Middle frontal gyrus (tissue), 1 donor: ENCODE measurements around the gene LRRC53.

Experiments
- DNase-seq: peaks from one replicate; pipeline ENCODE4 v3.0.0-alpha.2; 2015; ENCODE audit warnings: low spot score; ENCODE audit errors: extremely low spot score

Gene LRRC53

DNA sequence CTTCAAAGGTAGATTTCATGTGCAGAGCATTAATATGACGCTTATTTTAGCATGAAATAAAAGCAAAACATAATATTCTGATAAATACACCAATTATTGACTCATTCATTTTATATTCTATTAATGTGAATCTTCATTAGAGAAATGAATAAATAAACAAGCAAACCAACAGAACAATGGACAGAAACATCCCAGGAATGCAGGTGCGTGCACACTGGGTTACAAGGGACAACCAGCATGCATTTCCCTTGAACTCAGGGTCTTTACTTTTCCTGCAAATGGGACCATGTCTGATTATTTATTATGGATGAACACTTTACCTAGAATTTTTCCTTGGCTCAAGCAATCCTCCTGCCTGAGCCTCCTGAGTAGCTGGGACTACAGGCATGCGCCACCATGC lies 13.5 kb downstream of the LRRC53 start:
- no peak for DNase-seq

GRCh38 chr1:74496669-74497068 lies 15.7 kb downstream of the LRRC53 start:
- no peak for DNase-seq

GRCh38 chr1:74486036-74486435 lies 26.4 kb downstream of the LRRC53 start:
- no peak for DNase-seq

- DNase-seq: no peak
Observed at GRCh38 chr1:74485622-74486021, 26.8 kb downstream of the LRRC53 start.

GRCh38 chr1:74481607-74482006 lies 30.8 kb downstream of the LRRC53 start:
- no peak for DNase-seq

- no peak for DNase-seq
Observed at GRCh38 chr1:74480068-74480467, 32.3 kb downstream of the LRRC53 start.

GRCh38 chr1:74478979-74479378 lies 33.4 kb downstream of the LRRC53 start:
- DNase-seq: no peak

GRCh38 chr1:74474585-74474984 lies 37.8 kb downstream of the LRRC53 start:
- DNase-seq: no peak

GRCh38 chr1:74471470-74471869 lies 40.9 kb downstream of the LRRC53 start:
- DNase-seq: no peak

GRCh38 chr1:74470936-74471335 lies 41.5 kb downstream of the LRRC53 start:
- no peak for DNase-seq

- no peak for DNase-seq
Observed at GRCh38 chr1:74470251-74470650, 42.2 kb downstream of the LRRC53 start.

DNA sequence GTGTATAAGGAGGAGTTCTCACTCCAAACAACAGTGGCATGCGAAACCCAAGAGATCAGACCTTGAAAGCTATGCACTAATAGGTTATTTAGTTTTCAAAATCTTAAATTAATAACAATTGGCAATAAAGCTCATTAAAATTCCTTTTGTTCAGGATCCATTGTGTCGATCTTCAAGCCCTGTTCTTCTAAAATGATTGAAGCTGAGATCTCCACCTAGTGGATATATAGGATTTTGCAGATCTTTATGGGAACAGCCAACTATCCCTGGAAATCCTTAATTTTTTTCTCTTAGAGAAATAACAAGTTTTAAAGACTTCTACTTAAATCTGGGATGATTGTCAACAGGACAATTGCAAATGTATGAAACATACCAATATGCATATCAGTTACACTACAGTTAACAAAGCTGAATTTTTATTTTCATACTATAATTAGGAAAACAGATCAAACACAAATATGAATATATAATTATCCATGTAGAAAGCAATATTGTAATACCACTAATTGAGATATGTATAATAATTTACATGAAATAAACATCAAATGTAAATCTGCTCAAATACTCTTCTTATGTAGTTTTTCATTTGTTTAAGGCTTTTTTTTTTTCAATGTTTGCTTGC lies 43.3 kb downstream of the LRRC53 start:
- no peak for DNase-seq

GRCh38 chr1:74467786-74468377 lies 44.5 kb downstream of the LRRC53 start:
- no peak for DNase-seq

DNA sequence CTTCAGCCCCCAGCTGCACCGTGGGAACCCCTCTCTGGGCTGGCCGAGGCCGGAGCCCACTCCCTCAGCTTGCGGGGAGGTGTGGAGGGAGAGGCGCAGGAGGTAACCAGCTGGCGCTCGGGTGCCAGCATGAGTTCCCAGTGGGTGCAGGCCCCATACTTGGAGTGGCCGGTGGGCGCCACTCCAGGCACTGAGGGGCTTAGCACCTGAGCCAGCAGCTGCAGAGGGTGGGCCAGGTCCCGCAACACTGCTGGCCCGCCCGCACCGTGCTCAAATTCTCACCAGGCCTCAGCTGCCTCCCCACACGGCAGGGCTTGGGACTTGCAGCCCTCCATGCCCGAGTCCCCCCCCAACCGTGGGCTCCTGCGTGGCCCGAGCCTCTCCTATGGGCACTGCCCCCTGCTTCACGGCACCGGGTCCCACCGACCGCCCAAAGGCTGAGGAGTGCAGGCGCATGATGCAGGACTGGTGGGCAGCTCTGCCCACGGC lies 47.2 kb downstream of the LRRC53 start:
- no peak for DNase-seq

DNA sequence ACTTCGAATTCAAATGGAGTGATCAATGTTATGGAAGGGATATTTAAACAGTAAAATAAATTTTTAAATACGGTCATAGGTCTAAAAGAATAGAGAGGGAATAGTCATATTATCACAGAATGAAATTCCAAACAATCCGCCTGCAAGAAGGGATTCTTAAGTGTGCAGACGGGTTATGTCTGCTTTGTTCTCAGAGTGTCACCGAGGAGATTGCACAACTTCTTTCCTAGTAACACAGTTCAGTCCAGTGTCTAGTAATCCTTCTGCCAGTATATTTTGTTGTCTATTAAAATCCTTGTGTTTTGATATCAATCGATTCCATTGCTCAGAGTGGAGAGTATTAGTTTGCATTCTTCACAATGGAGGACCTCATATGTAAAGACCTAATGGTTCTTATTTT lies 48.4 kb downstream of the LRRC53 start:
- DNase-seq: no peak

GRCh38 chr1:74463333-74463988 lies 49.0 kb downstream of the LRRC53 start:
- DNase-seq: no peak

GRCh38 chr1:74457253-74457652 lies 55.2 kb downstream of the LRRC53 start:
- no peak for DNase-seq

DNA sequence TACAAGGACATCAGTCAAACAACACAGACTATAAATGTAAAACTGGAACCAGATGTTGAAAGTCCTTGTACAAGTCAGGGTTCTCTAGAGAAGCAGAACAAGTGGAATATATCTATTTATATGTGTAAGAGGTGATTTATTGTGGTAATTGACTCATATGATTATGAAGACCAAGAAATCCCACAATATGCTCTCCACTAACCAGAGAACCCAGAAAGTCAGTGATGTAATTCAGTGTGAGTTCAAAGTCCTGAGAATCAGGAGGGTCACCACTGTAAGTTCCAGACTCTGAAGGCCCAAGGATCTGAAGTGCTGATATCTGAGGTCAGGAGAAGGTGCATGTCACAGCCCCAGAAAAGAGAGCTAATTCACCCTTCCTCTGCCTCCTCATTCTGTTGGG lies 57.0 kb downstream of the LRRC53 start:
- no peak for DNase-seq

- DNase-seq: no peak
Observed at GRCh38 chr1:74453277-74453676, 59.1 kb downstream of the LRRC53 start.

GRCh38 chr1:74452035-74452434 lies 60.4 kb downstream of the LRRC53 start:
- no peak for DNase-seq

DNA sequence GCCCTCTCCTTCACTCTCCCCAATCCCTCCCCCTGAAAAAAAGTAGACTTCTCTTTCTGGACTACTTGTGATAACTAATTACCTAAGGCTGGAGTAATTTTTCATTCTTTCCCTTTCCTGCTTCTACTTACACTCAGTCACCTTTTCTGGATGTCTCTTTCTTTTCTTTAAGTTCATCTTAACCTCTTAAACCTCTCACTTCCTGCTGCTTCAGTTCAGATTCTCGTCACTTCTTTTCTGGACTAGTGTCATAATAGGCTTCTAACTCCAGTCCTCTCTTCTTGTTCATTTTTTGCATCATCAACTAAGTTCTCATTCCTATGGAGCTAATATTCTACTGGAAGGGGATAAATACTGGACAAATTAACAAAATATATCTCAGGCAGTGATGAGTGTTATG lies 75.4 kb downstream of the LRRC53 start:
- DNase-seq: no peak

DNA sequence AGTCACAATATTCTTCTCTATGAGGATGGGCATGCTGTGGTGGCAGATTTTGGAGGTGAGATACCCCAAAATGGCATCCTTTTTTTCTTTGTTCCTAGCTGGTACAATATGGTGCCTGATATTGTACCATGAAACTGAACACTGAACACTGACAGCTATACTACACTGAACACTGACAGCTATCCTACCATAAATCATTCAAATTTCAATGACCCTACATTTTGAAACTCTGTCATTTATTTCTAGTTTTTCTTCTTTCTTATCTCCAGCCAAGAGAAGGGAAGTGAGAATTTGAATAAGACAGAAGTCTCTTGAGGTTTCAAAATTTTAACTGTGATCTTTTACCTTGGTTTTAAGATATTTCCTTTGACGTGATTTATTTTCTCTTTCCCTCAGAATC lies 76.3 kb downstream of the LRRC53 start:
- no peak for DNase-seq

- no peak for DNase-seq
Observed at GRCh38 chr1:74434321-74434720, 78.1 kb downstream of the LRRC53 start.
